ENCODE measurements around the gene CNTNAP2.
"Not testable (repeated sequence)": the region's sequence is repeated elsewhere in the genome, so short reads cannot be mapped to it uniquely, and the experiment has no call there.

The CNTNAP2 gene

DNA sequence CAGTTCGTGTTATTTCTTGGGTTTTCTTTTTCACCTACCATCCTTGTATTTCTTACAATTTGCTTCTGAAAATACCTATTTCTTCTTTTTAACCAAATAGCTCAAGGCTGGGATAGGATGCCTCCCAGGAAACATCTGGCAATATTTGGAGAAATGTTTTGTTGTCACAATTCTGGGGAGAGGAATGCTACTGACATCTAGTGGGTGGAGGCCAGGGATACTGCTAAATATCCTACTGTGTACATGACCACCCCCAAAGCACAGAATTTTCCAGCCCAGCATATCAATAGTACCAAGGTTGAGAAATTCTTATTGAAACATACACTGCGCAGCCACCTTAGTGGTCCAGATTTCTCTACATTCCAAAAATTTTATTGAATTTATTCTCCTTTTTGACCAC, 55.5 kb downstream of the CNTNAP2 start:
- no peak for FAIRE-seq

- no peak for FAIRE-seq
Observed at GRCh38 chr7:146175716-146176115, 59.1 kb downstream of the CNTNAP2 start.

GRCh38 chr7:146176860-146177259, 60.3 kb downstream of the CNTNAP2 start:
- FAIRE-seq, result no peak

DNA sequence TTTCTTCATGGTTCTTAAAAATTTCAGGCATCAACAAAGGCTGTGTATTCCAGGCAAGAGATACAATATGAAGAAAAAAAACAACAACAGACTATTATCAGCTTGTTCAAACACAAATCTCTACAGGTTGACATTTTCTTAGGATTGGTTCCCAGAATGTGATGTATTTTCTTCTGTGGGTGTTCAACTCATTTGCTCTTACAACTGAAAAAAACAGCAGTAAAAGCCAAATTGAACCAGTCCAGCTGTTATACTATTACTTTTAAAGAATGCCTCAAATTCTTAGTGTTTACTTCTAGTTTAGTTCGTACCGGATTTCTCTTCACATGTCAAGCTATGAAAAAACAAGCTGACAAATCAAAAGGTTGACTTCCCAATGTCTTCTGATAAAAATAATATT, 60.7 kb downstream of the CNTNAP2 start:
- no peak for FAIRE-seq

DNA sequence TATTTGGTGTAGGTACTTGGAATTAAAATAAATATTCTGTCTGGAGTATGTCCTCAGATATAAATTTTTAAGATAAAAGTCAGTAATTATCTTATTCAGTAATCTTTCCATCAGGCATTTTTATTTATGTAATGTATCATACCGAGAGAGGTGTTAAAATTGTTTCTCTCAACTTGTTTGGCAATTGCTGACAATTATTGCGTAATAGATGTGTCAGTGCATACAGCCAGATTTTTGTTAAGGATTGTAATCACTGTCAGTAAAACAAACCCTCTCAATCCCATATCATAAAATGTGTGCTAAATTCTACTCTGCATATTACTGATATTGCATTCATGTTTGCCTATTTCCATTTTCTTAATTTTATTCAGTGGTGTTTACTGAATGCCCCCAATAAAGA, 69.2 kb downstream of the CNTNAP2 start:
- FAIRE-seq, result no peak

DNA sequence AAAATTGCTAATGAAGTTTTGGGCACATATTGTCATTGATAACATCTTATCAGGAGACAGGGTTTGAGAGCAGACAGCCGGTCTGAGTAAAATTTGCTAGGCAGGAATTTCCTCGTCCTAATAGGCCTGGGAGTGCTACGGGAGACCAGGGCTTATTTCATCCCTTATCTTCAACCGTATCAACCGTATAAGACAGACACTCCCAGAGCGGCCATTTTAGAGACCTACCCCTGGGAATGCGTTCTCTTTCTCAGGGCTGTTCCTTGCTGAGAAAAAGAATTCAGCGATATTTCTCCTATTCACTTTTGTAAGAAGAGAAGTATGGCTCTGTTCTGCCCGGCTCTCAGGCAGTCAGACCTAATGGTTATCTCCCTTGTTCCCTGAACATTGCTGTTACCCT, 74.8 kb downstream of the CNTNAP2 start:
- not testable (repeated sequence) for FAIRE-seq

GRCh38 chr7:146201945-146202344, 85.3 kb downstream of the CNTNAP2 start:
- FAIRE-seq, result no peak

- no peak for FAIRE-seq
Observed at GRCh38 chr7:146206270-146206669, 89.7 kb downstream of the CNTNAP2 start.

GRCh38 chr7:146208492-146208891, 91.9 kb downstream of the CNTNAP2 start:
- FAIRE-seq, result no peak

DNA sequence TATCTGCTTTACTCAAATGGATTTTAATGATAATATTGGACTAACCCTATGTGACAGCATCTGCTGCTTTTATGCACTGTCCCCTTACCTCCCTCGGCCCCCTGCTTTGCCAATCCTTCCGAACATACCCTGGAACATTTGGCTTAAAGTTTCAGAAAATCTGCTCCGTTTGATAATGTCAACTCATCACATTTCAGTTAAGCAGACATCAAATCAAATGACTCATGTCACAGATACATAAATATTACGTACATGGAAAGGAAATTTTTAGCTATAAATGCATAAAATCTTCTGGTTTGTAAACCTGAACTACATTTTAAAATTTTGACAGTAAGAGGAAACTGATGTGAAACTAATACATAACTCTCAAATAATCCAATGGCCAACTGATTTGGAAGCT, 98.2 kb downstream of the CNTNAP2 start:
- FAIRE-seq, result no peak

DNA sequence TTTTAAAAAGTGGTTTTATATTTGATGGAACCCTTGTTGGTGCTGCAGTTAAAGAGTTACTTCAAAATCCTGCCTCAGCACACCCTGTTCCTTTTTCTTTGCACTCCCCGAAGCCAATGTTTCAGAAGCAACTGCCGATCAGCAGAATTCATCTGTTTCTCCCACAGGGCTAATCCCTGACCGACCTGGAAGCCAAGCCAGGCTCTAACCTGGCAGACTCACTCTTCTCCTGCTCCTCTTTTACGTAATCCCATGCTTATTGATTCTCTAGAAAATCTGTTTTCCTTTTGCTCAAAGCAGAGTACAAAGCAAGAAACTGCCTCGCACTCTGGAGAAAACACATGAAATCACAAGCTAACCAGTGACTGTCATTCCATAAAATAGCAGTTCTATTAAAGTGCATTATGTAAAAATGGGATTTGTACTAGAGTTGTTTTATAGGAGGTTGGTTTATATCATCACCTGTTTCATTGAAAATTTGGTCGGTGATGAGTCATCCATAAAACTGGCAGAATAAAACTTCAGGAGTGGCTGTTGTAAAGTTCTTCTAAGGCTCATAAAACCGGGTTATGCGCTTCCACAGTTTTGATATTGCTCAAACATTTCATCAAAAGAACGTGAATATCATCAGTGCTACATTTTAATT, 99.9 kb downstream of the CNTNAP2 start:
- FAIRE-seq, result no peak

DNA sequence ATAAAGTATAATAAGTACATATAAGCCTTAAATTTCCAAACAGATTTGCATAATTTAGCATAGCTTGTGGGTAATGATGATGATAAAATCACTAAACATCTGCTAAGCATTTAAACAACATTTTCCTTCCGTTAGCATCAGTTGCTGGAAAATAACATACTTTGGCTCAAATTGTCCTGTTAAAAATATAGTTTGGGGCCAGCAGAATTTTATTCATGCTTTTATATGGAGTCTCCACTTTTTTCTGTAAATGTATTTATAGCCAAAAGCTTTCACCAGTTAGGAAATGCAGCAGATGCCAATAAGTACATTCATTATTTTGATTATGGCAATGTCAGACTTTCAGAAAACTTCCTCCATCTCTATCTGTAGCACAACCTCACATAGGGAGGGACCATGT, 107.2 kb downstream of the CNTNAP2 start:
- FAIRE-seq, result no peak

DNA sequence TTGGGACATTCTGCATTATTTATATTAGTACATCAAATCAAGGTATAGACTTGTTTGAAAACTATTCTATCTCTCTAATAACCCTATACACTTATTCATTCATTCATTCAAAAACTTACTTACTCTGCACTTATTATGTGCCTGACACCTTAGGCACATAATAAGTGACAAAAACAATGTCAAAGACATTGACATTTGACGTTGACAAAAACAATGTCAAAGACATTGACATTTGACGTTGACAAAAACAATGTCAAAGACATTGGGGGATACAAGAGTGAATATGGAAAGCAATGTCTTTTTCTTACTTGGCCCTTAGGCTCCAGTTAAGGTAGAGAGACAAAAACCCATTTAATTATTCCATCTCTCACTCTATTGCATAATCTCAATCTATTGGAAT, 116.0 kb downstream of the CNTNAP2 start:
- no peak for FAIRE-seq

GRCh38 chr7:146235195-146235594, 118.6 kb downstream of the CNTNAP2 start:
- FAIRE-seq, result no peak

DNA sequence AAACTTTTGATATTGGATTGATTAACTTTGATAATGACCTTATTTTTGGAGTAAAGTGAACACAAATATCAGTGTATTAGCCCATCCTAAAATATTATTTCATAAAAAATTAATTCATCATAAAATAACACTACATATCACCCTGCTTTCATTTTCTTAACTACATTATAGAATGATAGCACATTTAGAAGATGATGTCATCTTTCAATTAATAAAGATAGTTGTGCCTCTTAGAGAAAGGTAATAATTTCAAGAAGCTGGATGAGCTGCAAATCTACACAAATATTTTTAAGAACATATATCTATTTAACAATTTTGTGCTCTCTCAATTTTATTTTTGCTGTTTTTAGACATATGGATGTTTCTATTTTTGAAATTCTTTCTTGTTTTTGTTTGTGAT, 126.1 kb downstream of the CNTNAP2 start:
- FAIRE-seq, result no peak

DNA sequence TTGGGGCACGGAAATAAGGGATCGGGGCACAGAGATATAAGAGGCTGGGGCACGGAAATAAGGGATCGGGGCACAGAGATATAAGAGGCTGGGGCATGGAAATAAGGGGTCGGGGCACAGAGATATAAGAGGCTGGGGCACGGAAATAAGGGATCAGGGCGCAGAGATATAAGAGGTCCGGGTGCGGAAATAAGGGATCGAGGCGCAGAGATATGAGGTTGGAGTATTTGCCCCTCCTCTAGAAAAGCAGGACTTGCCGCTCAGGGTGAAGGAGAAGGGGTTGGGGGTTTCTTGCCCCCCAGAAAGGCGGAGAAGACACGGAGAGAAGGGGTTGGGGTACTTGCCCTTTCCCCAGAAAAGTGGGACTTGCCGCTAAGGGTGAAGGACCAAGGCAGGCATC, 131.4 kb downstream of the CNTNAP2 start:
- not testable (repeated sequence) for FAIRE-seq

DNA sequence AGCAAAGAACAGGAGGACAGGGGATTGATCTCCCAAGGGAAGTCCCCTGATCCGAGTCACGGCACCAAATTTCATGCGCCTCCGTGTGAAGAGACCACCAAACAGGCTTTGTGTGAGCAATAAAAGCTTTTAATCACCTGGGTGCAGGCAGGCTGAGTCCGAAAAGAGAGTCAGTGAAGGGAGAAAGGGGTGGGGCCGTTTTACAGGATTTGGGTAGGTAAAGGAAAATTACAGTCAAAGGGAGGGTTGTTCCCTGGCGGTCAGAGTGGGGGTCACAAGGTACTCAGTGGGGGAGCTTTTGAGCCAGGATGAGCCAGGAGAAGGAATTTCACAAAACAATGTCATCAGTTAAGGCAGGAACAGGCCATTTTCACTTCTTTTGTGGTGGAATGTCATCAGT, 132.1 kb downstream of the CNTNAP2 start:
- not testable (repeated sequence) for FAIRE-seq

DNA sequence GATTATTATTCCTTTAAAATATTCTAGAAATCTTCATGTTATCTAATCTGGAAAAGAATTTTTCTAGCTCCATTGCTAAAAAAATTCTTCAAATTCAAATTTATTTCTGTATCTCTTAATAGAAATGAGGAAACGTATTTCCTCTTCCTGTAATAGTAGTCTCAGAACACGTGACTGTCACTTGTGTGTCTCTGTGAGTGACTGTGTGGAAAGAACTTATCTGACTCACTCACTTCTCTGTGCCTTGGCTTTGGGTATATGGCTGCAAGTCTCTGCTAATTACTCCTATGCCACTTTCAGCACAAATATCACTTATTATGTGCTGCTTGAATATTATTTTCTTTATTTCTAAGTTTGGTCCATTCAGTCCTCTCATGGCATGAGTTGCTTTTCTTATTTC, 132.7 kb downstream of the CNTNAP2 start:
- no peak for FAIRE-seq

- FAIRE-seq, result no peak
Observed at GRCh38 chr7:146255609-146256008, 139.0 kb downstream of the CNTNAP2 start.

DNA sequence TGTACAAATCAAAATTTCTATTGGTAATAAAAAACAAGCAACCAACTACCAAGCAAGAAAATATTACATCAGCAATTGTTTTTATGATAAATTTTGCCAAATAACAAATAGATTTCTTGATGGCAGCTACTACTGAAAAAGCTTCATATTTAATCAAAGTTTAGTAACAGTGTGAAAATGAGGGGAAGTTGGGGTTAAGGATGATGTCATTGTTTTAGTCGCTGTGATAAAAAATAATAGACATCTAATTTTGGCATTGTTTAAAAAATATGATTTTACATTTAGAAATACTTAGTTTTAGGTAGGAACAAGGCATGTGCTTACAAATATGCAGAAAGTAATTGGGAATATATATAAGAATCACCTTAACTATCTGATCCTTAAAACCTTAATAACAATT, 145.9 kb downstream of the CNTNAP2 start:
- FAIRE-seq, result no peak

- no peak for FAIRE-seq
Observed at GRCh38 chr7:146276888-146277287, 160.3 kb downstream of the CNTNAP2 start.

GRCh38 chr7:146285418-146285817, 168.8 kb downstream of the CNTNAP2 start:
- no peak for FAIRE-seq

- FAIRE-seq, result no peak
Observed at GRCh38 chr7:146290746-146291145, 174.1 kb downstream of the CNTNAP2 start.

GRCh38 chr7:146291900-146292299, 175.3 kb downstream of the CNTNAP2 start:
- FAIRE-seq, result no peak

DNA sequence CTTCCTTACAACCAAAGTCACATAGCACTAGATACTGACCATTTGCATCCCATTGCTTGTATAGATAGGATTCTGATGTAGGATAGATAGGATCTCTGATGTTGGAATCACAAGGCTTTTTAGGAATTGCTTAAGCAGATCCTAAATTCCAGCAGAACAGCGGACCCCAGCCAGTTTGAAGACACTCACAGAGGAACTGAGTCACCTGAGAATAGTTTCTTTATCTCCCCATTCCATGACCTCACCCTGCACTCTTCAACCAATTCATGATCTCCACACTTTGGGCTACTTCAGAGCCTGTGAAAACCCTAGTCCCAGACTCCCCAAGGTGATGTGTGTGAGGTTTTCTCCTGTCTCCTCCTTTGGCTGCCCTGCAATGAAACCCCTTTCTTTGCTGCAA, 179.4 kb downstream of the CNTNAP2 start:
- FAIRE-seq, result no peak

GRCh38 chr7:146314962-146315361, 198.4 kb downstream of the CNTNAP2 start:
- no peak for FAIRE-seq
